Left cardiac atrium (tissue), 4 donors: ENCODE measurements around the gene ODAD2. TPM values are rescaled to one million over a fixed set of nuclear protein-coding genes. Genes with fewer than 3 reads are reported as not detected.
"Not testable (repeated sequence)": the region's sequence is repeated elsewhere in the genome, so short reads cannot be mapped to it uniquely, and the experiment has no call there.

ENCODE experiments used
- ATAC-seq, 2 donors: fragments of 200-7000 bp; cut with Tn5 transposase; one replicate each; pipeline ENCODE4 v1.9.1; 2020; ENCODE audit warnings: mild to moderate bottlenecking in 2 of 2, moderate library complexity in 2 of 2
- DNase-seq: peaks from one replicate; pipeline ENCODE4 v3.0.0-alpha.2; 2020
- intact Hi-C, 2 donors: fragments of 100-400 bp; cut with DNase I; formaldehyde crosslinking; loops; one replicate each; pipeline versions ENCODE4 v1.14.1 to v1.15.1; 2022 to 2023
- total RNA-seq, 2 donors: library from RNA; stranded (reverse); fragmentation: NEBNext Ultra II Directional; extraction: Animal tissue kit (Norgen Biotek cat#: 25700); gene quantifications; one replicate each; pipeline ENCODE4 v1.2.1, GENCODE V29; 2021
- donor health status: DM: no; HTN: yes; CAD: no.
- donor health status: DM: no; HTN: yes; CAD: no; lungs with severe emphysema.
- donor health status: DM: yes; HTN: yes; CAD: no.
- donor health status: Dilated cardiomyopathy.

Gene ODAD2
- total RNA-seq, 2 donors from 2014 or later = 0.10 to 0.41 TPM

DNA sequence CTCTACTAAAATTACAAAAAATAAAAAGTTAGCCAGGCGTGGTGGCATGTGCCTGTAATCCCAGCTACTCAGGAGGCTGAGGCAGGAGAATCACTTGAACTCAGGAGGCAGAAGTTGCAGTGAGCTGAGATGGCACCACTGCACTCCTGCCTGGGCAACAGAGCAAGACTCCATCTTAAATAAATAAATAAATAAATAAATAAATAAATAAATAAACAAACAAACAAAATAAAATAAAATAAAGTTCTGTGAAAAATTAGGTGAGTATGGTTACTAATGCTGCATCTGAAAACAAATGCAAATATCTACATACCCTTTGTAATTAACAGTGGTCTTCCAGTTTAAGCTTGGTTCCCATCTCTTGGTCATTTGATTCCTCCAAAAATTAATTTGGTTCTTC is 28.1 kb downstream of the ODAD2 start:
- ATAC-seq, DNase-seq, intact Hi-C loops: not testable (repeated sequence)

DNA sequence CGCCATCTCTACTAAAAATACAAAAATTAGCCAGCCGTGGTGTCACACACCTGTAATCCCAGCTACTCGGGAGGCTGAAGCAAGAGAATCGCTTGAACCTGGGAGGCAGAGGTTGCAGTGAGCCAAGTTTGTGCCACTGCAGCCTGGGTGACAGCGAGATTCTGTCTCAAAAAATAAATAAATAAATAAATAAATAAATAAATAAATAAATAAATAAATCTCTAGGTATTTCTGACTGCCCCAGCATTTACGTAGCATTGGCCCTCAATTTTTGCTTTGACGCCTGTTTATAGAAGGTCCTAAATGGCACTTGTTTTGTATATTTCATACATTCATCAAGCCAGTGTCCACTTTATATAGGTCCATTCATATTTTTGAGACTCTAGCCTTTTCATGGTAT is 28.9 kb downstream of the ODAD2 start:
- ATAC-seq, DNase-seq, intact Hi-C loops: not testable (repeated sequence)

DNA sequence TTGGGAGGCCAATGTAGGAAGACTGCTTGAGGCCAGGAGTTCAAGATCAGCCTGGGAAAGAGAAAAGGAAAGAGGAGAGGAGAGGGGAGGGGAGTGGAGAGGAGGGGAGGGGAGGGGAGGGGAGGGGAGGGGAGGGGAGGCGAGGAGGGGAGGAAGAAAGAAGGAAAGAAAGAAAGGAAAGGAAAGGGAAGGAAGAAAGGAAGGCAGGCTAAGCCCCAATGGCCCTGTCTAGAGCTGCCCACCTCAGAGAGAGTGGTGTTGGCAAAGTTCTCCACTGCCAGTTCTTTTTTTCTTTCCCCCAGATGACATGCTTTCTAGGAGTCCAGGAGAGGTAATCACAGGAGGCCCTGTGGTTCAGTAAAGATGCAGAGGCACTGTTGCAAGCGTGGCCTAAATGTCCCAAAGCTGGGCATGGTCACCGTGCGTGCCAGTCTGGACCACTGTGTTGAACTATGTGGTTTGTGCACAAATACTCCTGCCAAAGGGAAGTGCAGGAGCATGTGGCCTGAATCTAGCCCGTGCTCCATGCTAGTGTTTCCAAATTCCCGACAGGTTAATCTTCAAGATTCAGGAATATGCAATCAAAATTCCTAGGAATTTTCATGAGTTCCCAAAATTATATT is 39.7 kb downstream of the ODAD2 start:
- DNase-seq (no peak), ATAC-seq (no peak)
- intact Hi-C loops = no loop called here

DNA sequence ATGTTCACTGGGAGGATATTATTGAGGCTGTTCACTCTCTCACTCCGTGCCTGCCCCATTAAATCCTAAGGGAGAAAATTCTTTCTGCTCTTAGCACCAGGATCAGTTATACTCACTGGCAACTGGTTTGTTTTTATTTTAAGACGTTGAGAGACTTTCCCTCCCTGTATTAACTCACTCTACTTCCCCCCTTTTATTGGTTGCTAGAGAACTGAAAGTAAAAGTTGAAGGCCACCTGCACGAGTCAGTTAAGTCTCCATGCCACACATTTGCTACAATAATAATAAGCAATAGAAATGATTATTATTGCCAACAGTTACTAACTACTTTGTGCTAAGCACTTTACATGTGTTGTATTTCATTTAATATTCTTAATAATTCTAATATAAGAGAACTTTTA is 40.5 kb downstream of the ODAD2 start:
- ATAC-seq, intact Hi-C loops, DNase-seq: not testable (repeated sequence)

DNA sequence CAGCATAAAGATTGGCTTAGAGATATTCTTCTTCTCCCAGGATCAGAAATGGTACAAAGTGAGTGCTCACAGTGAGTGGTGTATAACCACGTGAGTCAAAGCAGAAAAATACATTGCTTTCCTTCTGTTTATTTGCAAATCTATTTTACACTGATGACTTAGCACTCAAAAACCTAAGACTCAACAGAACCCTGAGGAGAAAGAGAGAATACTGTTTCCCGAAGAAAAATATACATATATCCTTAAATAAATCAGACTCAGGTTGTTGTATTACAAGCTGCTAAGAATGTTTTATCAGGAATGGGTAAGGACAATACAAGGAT is 48.7 kb downstream of the ODAD2 start:
- no peak for DNase-seq
- intact Hi-C loops = no loop called here
- ATAC-seq = no peak

DNA sequence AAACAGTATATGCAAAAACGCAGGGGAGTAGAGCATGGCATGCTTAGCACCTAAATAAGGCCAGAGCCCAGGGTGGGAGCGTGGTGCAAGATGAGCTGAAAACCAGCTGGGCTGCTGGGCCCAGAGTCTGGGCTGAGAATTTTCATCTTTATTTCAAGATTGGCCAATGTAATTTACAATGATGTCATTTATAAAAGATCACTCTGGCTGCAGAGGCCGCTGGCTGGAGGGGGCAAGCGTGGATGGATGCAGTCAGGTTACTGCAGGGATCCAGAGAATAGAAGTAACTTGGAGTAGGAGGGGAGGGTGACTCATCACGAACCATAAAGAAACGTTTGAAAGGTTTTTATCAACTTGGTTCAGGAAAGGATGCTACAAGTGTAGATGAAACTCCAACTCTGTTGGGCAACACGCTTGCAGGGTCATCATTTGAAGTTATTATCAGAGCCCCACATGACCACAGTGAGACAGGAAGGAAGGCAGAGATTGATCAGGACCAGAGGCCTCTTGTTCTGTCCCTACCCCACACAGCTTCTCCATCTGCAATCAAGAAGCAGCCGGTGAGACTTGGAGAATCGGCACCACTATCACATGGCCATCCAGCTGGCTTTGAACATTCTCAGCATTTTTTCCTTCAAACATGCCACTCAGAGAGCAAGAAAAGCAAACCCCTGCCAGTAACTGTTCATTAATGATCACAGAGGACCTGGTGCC is 49.2 kb downstream of the ODAD2 start:
- DNase-seq (no peak), ATAC-seq (no peak)
- intact Hi-C loops = no loop called here

DNA sequence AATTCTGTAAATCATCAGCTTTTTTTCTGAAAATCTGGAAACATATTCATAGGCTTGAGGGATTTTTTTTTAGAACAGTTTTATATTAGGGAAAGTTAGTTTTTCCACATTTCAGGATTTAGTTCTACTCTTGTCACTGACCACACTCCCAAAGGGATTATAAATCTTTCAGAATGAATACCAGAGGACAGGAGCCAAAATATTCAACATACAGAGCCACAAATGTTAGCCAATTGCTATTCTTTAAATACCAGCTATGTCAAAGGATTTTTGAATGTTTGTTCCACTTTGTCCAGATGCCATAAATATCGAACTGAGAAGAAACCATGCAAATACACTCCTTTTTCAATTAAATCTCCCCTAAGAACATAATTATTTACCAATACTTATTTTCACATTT is 50.7 kb downstream of the ODAD2 start:
- DNase-seq (no peak), ATAC-seq (no peak)
- intact Hi-C loops = no loop called here

DNA sequence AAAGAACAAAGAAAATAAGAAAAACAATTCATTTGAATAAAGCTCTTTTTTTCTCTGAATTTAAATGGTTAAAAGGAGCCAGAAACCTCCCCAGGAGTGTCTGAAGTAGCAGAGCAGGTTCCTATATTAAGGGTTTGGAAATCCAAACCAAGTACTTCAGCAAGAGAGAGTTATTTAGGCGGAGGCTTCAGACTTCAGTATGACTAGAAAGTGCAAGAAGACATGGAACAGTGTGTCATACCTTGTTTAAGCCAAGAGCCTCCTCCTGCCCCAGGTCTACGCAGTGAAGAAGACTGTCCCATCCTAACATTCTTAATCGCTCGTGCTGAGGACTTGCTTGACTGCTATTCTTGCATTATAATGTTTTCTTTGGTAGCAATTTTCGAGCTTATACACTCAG is 51.3 kb downstream of the ODAD2 start:
- intact Hi-C loops = no loop called here
- DNase-seq (no peak), ATAC-seq (no peak)

DNA sequence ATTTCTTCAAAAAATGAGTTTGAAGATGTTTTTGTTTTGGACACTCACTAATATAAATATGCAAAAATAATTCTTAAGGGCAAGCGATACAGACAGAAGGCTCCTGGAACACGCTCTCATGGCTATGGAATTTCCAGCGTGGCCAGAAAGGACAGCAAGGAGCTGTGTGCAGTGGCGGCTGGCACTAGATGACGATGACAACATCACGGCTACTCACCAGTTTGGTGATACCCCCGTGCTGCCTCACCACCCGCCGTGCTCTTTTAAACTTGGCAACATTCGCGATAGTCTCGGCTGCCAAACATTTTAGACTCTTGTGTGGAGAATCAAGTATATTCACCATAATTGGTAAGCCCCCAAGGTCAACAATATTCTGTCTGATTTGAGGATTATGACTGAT is 54.9 kb downstream of the ODAD2 start:
- DNase-seq (peak; percentile 28), ATAC-seq (peak in 1 of 2 donors; percentile 17)
- intact Hi-C loops = no loop called here

DNA sequence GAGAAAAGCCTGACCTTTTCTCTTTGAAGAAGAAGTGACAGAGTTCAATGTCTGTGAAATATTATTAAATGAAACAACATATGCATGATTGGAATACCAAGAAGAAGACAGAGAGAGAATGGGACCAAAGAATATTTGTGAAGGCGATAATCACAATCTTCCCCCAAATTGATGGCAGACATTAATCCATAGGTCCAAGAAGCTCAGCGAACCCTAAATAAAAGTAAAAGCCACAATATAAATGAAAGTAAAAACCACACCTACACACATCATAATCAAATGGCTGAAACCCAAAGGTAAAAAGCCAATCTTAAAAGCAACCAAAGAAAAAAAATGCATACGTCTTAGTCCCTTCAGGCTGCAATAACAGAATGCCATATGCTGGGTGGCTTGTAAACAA is 84.0 kb downstream of the ODAD2 start:
- ATAC-seq (no peak), DNase-seq (no peak)
- intact Hi-C loops = no loop called here

DNA sequence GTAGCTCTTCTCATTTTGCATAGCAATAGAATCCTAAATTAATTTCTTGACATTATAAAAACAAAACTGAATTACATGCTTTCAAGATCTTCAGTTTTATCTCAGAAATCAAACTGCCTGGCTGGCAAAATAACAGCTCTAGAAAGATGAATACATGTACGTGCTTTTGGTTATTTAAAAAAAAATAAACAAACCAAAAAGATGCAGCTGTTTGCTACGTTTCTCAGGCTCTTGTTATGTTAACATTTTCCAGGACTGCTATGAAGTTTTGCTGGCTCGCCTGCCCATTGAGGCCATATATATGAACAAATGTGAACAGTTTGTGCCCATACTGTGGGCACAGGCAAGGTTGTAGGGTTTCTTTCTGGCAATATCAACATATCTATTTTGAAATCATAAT is 86.6 kb downstream of the ODAD2 start:
- intact Hi-C loops = loop anchor here in 1 of 2 donors (2.0 kb wide), 1 partner anchor 69 kb away; no protein-coding TSS in a partner anchor
- ATAC-seq = no peak
- DNase-seq = no peak

DNA sequence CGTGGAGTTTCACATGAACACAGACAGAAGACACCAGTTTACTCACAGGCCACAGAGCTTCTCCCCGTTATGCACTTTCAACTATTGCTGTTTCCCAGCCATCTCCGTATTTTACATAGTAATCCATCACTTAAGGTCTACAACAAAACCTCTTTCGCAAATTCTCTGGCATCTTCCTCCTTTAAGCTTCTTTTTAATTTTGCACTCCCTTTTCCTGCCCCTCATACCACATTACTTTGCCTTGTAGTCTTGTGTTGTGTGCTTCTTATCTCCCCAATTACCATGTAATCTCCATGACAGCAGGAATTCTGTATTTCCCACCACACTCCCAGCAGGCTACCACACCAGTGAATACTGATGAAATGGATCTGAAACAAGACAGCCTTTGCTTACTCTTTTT is 87.3 kb downstream of the ODAD2 start:
- intact Hi-C loops = no loop called here
- ATAC-seq (no peak), DNase-seq (no peak)

DNA sequence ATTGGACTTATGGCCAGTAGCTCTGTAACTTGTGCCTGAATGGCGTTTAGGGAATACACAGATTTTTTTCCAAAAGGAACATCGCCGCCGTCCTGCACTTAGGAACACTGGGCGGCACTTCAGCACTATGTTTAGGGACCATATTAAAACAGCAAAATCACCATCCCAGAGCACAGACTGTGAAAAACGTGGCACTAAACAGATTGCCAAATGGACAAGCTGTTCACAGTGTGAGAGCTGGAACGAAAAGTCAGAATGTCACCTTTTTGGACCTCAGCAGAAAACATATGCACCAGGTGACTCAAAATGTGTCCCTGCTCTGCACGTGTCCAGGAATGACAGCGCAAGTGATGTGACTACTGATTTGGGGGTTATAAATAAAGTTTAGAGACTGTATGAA is 87.9 kb downstream of the ODAD2 start:
- intact Hi-C loops = no loop called here
- ATAC-seq (no peak), DNase-seq (no peak)

DNA sequence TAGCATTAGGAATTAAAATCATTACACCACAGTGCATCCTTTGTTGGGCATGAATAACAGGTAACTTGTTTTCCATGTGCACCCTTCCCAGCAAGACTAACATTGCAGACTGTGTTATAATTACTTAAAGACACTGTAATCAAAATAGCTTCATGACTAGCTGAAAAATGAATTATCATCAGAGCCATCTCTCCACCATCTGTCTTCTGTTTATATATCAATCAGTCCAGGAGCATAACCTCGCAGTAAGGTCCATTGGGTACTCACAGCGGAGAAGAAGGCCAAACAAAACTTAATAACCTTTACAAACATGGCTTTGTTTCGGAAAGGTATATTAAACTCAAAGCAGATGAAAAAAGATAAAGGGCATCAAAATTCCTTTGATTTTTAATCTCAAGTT is 90.6 kb downstream of the ODAD2 start:
- DNase-seq = no peak
- no peak for ATAC-seq
- intact Hi-C loops = no loop called here

DNA sequence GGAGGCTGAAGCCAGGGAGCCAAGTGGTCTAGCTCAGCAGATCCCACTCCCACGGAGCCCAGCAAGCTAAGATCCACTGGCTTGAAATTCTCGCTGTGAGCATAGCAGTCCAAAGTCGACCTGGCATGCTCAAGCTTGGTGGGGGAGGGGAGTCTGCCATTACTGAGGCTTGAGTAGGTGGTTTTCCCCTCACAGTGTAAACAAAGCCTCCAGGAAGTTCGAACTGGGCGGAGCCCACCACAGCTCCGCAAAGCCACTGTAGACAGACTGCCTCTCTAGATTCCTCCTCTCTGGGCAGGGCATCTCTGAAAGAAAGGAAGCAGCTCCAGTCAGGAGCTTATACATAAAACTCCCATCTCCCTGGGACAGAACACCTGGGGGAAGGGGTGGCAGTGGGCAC is 99.4 kb downstream of the ODAD2 start:
- intact Hi-C loops, ATAC-seq, DNase-seq: not testable (repeated sequence)

DNA sequence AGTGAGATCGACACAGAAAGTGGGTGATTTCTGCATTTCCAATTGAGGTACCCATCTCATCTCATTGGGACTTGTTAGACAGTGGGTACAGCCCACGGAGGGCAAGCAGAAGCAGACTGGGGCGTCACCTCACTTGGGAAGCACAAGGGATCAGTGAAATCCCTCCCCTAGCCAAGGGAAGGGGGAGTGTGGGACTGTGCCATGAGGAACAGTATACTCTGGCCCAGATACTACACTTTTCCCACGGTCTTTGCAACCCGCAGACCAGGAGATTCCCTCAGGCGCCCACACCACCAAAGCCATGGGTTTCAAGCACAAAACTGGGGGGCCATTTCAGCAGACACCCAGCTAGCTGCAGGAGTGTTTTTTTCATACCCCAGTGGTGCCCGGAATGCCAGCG is 99.8 kb downstream of the ODAD2 start:
- ATAC-seq = no peak

DNA sequence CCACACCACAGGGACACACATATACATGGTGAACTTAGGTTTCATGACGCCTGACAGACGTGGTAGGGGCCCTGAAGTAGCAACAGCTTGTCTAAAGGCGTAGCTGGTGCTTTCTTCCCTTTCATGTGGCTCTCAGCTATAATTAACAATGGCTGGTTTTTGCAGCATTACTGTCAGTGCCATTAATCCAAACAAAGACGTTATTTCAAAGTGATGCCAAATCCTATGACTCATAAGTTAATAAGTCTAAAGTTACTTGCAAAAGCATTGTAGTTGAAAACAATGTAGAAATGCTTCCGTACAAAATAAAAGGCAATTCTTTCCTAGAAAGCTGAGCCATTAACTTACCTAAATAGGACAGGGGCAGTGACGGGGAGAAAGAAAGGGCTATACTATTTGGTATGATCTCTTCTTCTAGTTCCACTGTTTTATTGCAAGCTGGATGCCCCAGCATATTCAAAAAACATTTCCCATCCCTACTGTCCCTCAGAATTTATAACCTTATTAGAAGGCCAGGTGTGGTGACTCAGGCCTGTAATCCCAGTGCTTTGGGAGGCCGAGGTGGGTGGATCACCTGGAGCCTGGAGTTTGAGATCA is 105.4 kb downstream of the ODAD2 start:
- ATAC-seq (no peak), DNase-seq (no peak)
- intact Hi-C loops = no loop called here

More for the DNA sequence above, 99.8 kb downstream of the ODAD2 start:
- intact Hi-C loops = no loop called here
- no peak for DNase-seq

DNA sequence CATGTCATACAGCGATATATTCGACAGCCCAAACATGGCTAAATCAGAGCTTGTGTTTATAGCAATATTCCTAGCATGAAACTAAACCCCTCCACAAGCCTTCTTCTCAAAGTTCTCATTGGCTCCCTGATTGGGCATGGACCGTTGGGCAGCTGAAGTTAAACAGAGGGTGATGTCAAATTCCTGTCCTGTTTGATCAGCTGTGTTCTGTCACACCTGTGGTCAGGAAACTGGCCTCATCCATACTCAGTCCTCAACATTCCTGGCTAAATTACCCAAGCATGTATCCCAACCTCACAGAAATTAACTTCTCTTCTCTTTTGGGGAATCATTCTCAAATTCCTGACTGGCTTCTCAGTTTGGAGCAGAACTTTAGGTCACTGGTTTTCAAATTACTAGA is 107.9 kb downstream of the ODAD2 start:
- intact Hi-C loops = no loop called here
- DNase-seq = no peak
- no peak for ATAC-seq

DNA sequence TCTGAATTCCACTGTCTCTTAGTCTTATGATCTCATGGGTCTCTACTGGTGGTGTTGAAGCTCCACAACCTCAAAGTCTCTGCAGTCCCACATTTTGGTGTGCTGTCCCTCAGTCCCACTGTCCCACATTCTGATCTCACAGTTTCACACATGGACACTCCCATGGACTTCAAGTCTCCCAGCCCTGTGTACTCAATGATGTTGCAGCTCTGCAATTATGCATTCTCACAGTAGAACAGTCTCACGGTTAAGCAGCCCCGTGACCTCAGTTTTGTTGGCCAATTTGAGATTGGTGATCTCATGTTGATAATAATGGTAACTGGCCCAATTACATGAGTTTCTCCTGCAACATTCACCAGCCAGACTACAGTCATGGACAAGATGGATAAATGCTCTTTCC is 109.4 kb downstream of the ODAD2 start:
- DNase-seq (no peak), ATAC-seq (no peak)
- intact Hi-C loops = no loop called here

DNA sequence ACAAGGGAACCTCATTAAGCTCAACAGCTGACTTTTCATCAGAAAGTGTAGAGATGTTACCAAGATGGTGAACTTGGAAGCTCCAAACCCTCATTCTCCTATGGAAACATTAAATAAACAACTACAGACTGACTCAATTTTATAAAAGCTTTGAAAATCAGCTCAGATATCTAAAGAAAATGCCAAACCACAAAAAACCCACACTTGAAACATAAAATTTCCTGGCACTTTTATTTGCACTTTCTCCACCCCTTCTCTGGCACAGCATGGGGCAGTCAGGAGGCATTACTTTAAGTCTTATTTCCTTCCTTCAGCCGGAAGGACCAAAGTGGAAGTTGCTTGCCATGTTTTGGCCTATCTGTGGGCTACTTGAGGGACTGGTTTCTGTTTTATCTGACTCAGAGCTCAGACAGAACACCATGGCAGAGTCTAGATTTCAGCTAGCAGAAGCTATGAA is 114.7 kb downstream of the ODAD2 start:
- ATAC-seq (no peak), DNase-seq (no peak)
- intact Hi-C loops = no loop called here

DNA sequence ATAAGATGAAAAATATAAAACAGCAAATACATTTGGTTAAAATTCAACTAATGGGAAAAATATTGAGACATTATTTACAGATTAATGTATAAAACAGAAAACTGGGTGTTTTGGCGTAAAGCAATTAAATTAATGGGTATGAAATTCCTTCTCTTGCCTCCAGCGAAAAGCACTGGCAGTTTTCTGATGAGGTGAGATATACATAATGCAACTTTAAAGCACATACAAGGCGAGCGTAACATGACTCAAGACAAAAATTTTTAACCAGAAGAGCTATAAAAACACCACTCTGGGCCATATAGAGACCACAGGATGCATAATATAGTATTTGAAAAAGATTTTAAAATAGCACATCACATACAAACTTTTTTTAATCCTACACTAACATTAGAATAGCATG is 120.6 kb downstream of the ODAD2 start:
- DNase-seq (no peak), ATAC-seq (no peak)
- intact Hi-C loops = no loop called here
